BLaER1 (cell line): Measurements from ENCODE around the gene SYT17.

ENCODE experiments used
- H3K27ac ChIP-seq: shearing (Covaris generic); formaldehyde crosslinking; 2 replicates; pipeline ENCODE4 v1.8.1; 2022
- H3K27me3 ChIP-seq: shearing (Covaris generic); formaldehyde crosslinking; 2 replicates; pipeline ENCODE4 v1.8.1; 2022
- H3K36me3 ChIP-seq: shearing (Covaris generic); formaldehyde crosslinking; 2 replicates; pipeline ENCODE4 v1.8.1; 2022
- H3K4me1 ChIP-seq: shearing (Covaris generic); formaldehyde crosslinking; 2 replicates; pipeline ENCODE4 v1.8.1; 2022
- H3K4me2 ChIP-seq: shearing (Covaris generic); formaldehyde crosslinking; 2 replicates; pipeline ENCODE4 v1.8.1; 2022
- H3K4me3 ChIP-seq: shearing (Covaris generic); formaldehyde crosslinking; 2 replicates; pipeline ENCODE4 v1.8.1; 2022
- H3K9ac ChIP-seq: shearing (Covaris generic); formaldehyde crosslinking; 2 replicates; pipeline ENCODE4 v1.8.1; 2022
- H3K9me3 ChIP-seq: shearing (Covaris generic); formaldehyde crosslinking; 2 replicates; pipeline ENCODE4 v1.8.1; 2022
- H4K20me1 ChIP-seq: shearing (Covaris generic); formaldehyde crosslinking; 2 replicates; pipeline ENCODE4 v1.8.1; 2022
- Cebpa-rat ChIP-seq: shearing (Covaris generic); IDR thresholded peaks from 2 replicates; pipeline ENCODE4 v1.8.1; 2022

The SYT17 gene

GRCh38 chr16:19241512-19241911 is 73.5 kb downstream of the SYT17 start:
- Histone ChIP-seq H3K9ac (no peak overlapping the region), H3K4me2 (no peak overlapping the region), H3K9me3 (peaks cover 44% of the 10 kb centered on the region), H3K27me3 (no peaks in the 10 kb centered on the region), H3K4me3 (no peak overlapping the region), H4K20me1 (no peaks in the 10 kb centered on the region), H3K36me3 (no peaks in the 10 kb centered on the region), H3K4me1 (no peaks in the 10 kb centered on the region), H3K27ac (no peak overlapping the region)
- TF ChIP-seq Cebpa-rat: no peak

GRCh38 chr16:19242186-19242585 is 74.1 kb downstream of the SYT17 start:
- Histone ChIP-seq H3K36me3 (no peaks in the 10 kb centered on the region), H3K9me3 (peaks cover 37% of the 10 kb centered on the region), H3K4me2 (no peak overlapping the region), H4K20me1 (no peaks in the 10 kb centered on the region), H3K4me1 (no peaks in the 10 kb centered on the region), H3K4me3 (no peak overlapping the region), H3K27ac (no peak overlapping the region), H3K27me3 (no peaks in the 10 kb centered on the region), H3K9ac (no peak overlapping the region)
- no peak for TF ChIP-seq Cebpa-rat

GRCh38 chr16:19242987-19243575 is 75.0 kb downstream of the SYT17 start:
- Histone ChIP-seq H3K27ac (no peak overlapping the region), H3K4me1 (no peaks in the 10 kb centered on the region), H3K36me3 (no peaks in the 10 kb centered on the region), H3K27me3 (no peaks in the 10 kb centered on the region), H3K4me2 (no peak overlapping the region), H3K4me3 (no peak overlapping the region), H3K9ac (no peak overlapping the region), H3K9me3 (peaks cover 28% of the 10 kb centered on the region), H4K20me1 (no peaks in the 10 kb centered on the region)
- TF ChIP-seq Cebpa-rat: no peak

GRCh38 chr16:19245326-19245925 is 77.4 kb downstream of the SYT17 start:
- no peak overlapping the region for H3K4me3 ChIP-seq

GRCh38 chr16:19252904-19253303 is 84.9 kb downstream of the SYT17 start:
- Histone ChIP-seq H3K9ac (no peak overlapping the region), H3K4me3 (no peak overlapping the region), H3K36me3 (no peaks in the 10 kb centered on the region), H3K27ac (no peak overlapping the region), H4K20me1 (no peaks in the 10 kb centered on the region), H3K4me2 (no peak overlapping the region), H3K4me1 (no peaks in the 10 kb centered on the region), H3K27me3 (no peaks in the 10 kb centered on the region), H3K9me3 (no peaks in the 10 kb centered on the region)
- TF ChIP-seq Cebpa-rat: no peak

More at GRCh38 chr16:19245326-19245925, 77.4 kb downstream of the SYT17 start:
- H3K27me3 ChIP-seq: no peaks in the 10 kb centered on the region
- no peaks in the 10 kb centered on the region for H3K36me3 ChIP-seq
- H3K4me1 ChIP-seq: no peaks in the 10 kb centered on the region
- H3K4me2 ChIP-seq: no peak overlapping the region
- H4K20me1 ChIP-seq: no peaks in the 10 kb centered on the region
- peaks cover 5% of the 10 kb centered on the region for H3K9me3 ChIP-seq
- no peak for TF ChIP-seq Cebpa-rat
- H3K9ac ChIP-seq: no peak overlapping the region
- no peak overlapping the region for H3K27ac ChIP-seq

GRCh38 chr16:19254611-19255010 is 86.6 kb downstream of the SYT17 start:
- H3K4me2 ChIP-seq: no peak overlapping the region
- H3K27me3 ChIP-seq: no peaks in the 10 kb centered on the region
- TF ChIP-seq Cebpa-rat: no peak
- H3K9ac ChIP-seq: no peak overlapping the region
- no peaks in the 10 kb centered on the region for H3K36me3 ChIP-seq
- H3K4me1 ChIP-seq: no peaks in the 10 kb centered on the region
- no peak overlapping the region for H3K27ac ChIP-seq
- no peaks in the 10 kb centered on the region for H3K9me3 ChIP-seq
- no peaks in the 10 kb centered on the region for H4K20me1 ChIP-seq
- no peak overlapping the region for H3K4me3 ChIP-seq

GRCh38 chr16:19264123-19264673 is 96.2 kb downstream of the SYT17 start:
- no peak overlapping the region for H3K4me2 ChIP-seq
- 0 out of 2 replicates have a peak, but pooled peaks cover 5% of the 10 kb centered on the region for H3K9me3 ChIP-seq
- no peaks in the 10 kb centered on the region for H3K27me3 ChIP-seq
- H3K36me3 ChIP-seq: no peaks in the 10 kb centered on the region
- H4K20me1 ChIP-seq: no peaks in the 10 kb centered on the region
- no peaks in the 10 kb centered on the region for H3K4me1 ChIP-seq
- H3K27ac ChIP-seq: no peak overlapping the region
- TF ChIP-seq Cebpa-rat: no peak
- no peak overlapping the region for H3K9ac ChIP-seq
- H3K4me3 ChIP-seq: no peak overlapping the region

GRCh38 chr16:19265380-19265930 is 97.4 kb downstream of the SYT17 start:
- 0 out of 2 replicates have a peak, but pooled peaks cover 5% of the 10 kb centered on the region for H3K9me3 ChIP-seq
- no peaks in the 10 kb centered on the region for H3K4me1 ChIP-seq
- no peak overlapping the region for H3K4me3 ChIP-seq
- H3K36me3 ChIP-seq: no peaks in the 10 kb centered on the region
- TF ChIP-seq Cebpa-rat: no peak
- no peak overlapping the region for H3K4me2 ChIP-seq
- H4K20me1 ChIP-seq: no peaks in the 10 kb centered on the region
- no peaks in the 10 kb centered on the region for H3K27me3 ChIP-seq
- no peak overlapping the region for H3K9ac ChIP-seq
- H3K27ac ChIP-seq: no peak overlapping the region

GRCh38 chr16:19266774-19267173 is 98.7 kb downstream of the SYT17 start:
- Histone ChIP-seq H4K20me1 (no peaks in the 10 kb centered on the region), H3K4me1 (no peaks in the 10 kb centered on the region), H3K27me3 (no peaks in the 10 kb centered on the region), H3K9ac (no peak overlapping the region), H3K4me3 (no peak overlapping the region), H3K4me2 (no peak overlapping the region), H3K36me3 (no peaks in the 10 kb centered on the region), H3K27ac (no peak overlapping the region), H3K9me3 (0 out of 2 replicates have a peak, but pooled peaks cover 5% of the 10 kb centered on the region)
- no peak for TF ChIP-seq Cebpa-rat

- no peaks in the 10 kb centered on the region for H3K27me3 ChIP-seq
- H3K36me3 ChIP-seq: no peaks in the 10 kb centered on the region
- H3K9ac ChIP-seq: no peak overlapping the region
- H3K4me3 ChIP-seq: no peak overlapping the region
- no peak overlapping the region for H3K4me2 ChIP-seq
- 0 out of 2 replicates have a peak, but pooled peaks cover 5% of the 10 kb centered on the region for H3K9me3 ChIP-seq
- H3K27ac ChIP-seq: no peak overlapping the region
- TF ChIP-seq Cebpa-rat: no peak
- no peaks in the 10 kb centered on the region for H3K4me1 ChIP-seq
- H4K20me1 ChIP-seq: no peaks in the 10 kb centered on the region
Measured at GRCh38 chr16:19269098-19269497, 101.1 kb downstream of the SYT17 start.
